HUES64 (cell line): ENCODE results near the gene MOB3A.
"Not testable (repeated sequence)": the region's sequence is repeated elsewhere in the genome, so short reads cannot be mapped to it uniquely, and the experiment has no call there.

Source experiments
- H3K27ac ChIP-seq: 2 replicates; pipeline ENCODE4 v1.7.0; 2013; ENCODE audit warnings: low read depth, low read length, inconsistent platforms
- H3K27me3 ChIP-seq: 2 replicates; pipeline ENCODE4 v1.6.1; 2013; ENCODE audit warnings: mild to moderate bottlenecking, low read length; ENCODE audit not compliant: insufficient read depth
- H3K36me3 ChIP-seq: 2 replicates; pipeline ENCODE4 v1.6.1; 2013; ENCODE audit warnings: mild to moderate bottlenecking, low read length; ENCODE audit not compliant: insufficient read depth
- H3K4me1 ChIP-seq: 2 replicates; pipeline ENCODE4 v1.6.1; 2013; ENCODE audit warnings: mild to moderate bottlenecking, low read length, moderate library complexity; ENCODE audit not compliant: insufficient read depth
- H3K4me3 ChIP-seq: 2 replicates; pipeline ENCODE4 v1.5.1; 2013; ENCODE audit warnings: mild to moderate bottlenecking, low read length, moderate library complexity
- H3K9ac ChIP-seq: 2 replicates; pipeline ENCODE4 v1.6.1; 2013; ENCODE audit warnings: mild to moderate bottlenecking, low read depth, low read length
- H3K9me3 ChIP-seq: 2 replicates; pipeline ENCODE4 v1.6.1; 2013; ENCODE audit warnings: low read depth, low read length; ENCODE audit not compliant: insufficient read depth
- WGBS: fragments of 150-250, 120-280 bp; methylation state at CpG from one replicate; pipeline ENCODE4 v1.1.7; 2013; ENCODE audit warnings: missing lambda C conversion rate; 5-methylcytosine and 5-hydroxymethylcytosine counted together

MOB3A gene

GRCh38 chr19:2086695-2087620 lies 9.2 kb downstream of the MOB3A start:
- not testable (repeated sequence) for H3K27me3 ChIP-seq, H3K4me3 ChIP-seq, H3K27ac ChIP-seq, H3K4me1 ChIP-seq, H3K36me3 ChIP-seq, H3K9ac ChIP-seq, H3K9me3 ChIP-seq
- 94% methylated on average over 13 of the region's 13 CpGs for WGBS

GRCh38 chr19:2084993-2085720 lies 11.0 kb downstream of the MOB3A start:
- H3K36me3 ChIP-seq: no peaks in the 10 kb centered on the region
- H3K9me3 ChIP-seq: no peaks in the 10 kb centered on the region
- H3K27me3 ChIP-seq: no peaks in the 10 kb centered on the region
- H3K4me3 ChIP-seq: no peak overlapping the region
- 90% methylated on average over 28 of the region's 28 CpGs for WGBS
- no peak overlapping the region for H3K9ac ChIP-seq
- H3K4me1 ChIP-seq: 0 out of 2 replicates have a peak, but pooled peaks cover 3% of the 10 kb centered on the region
- no peak overlapping the region for H3K27ac ChIP-seq

- Histone ChIP-seq H3K27ac (no peak overlapping the region), H3K9me3 (no peaks in the 10 kb centered on the region), H3K36me3 (0 out of 2 replicates have a peak, but pooled peaks cover under 1% of the 10 kb centered on the region), H3K4me1 (no peaks in the 10 kb centered on the region), H3K9ac (no peak overlapping the region), H3K27me3 (no peaks in the 10 kb centered on the region), H3K4me3 (no peak overlapping the region)
- WGBS: 93% methylated on average over 20 of the region's 20 CpGs
Measured at GRCh38 chr19:2083174-2083854, 12.8 kb downstream of the MOB3A start.

GRCh38 chr19:2081873-2082810 lies 14.0 kb downstream of the MOB3A start:
- WGBS: 94% methylated on average over 30 of the region's 30 CpGs
- Histone ChIP-seq H3K27me3 (no peaks in the 10 kb centered on the region), H3K4me3 (no peak overlapping the region), H3K36me3 (peaks cover 10% of the 10 kb centered on the region; the same call in 1 of the 2 replicates), H3K4me1 (no peaks in the 10 kb centered on the region), H3K9me3 (no peaks in the 10 kb centered on the region), H3K9ac (no peak overlapping the region), H3K27ac (no peak overlapping the region)

GRCh38 chr19:2080336-2080988 lies 15.7 kb downstream of the MOB3A start:
- no peaks in the 10 kb centered on the region for H3K9me3 ChIP-seq
- no peak overlapping the region for H3K9ac ChIP-seq
- WGBS: 95% methylated on average over 23 of the region's 23 CpGs
- H3K27ac ChIP-seq: no peak overlapping the region
- H3K27me3 ChIP-seq: no peaks in the 10 kb centered on the region
- H3K36me3 ChIP-seq: peaks cover 14% of the 10 kb centered on the region; the same call in 1 of the 2 replicates
- H3K4me3 ChIP-seq: no peak overlapping the region
- H3K4me1 ChIP-seq: no peaks in the 10 kb centered on the region

GRCh38 chr19:2079865-2080301 lies 16.2 kb downstream of the MOB3A start:
- WGBS: 94% methylated on average over 23 of the region's 23 CpGs

GRCh38 chr19:2079076-2079864 lies 16.9 kb downstream of the MOB3A start:
- Histone ChIP-seq H3K4me3 (no peak overlapping the region), H3K4me1 (no peaks in the 10 kb centered on the region), H3K9ac (no peak overlapping the region), H3K9me3 (no peaks in the 10 kb centered on the region), H3K27ac (no peak overlapping the region), H3K27me3 (no peaks in the 10 kb centered on the region), H3K36me3 (peaks cover 14% of the 10 kb centered on the region; the same call in 1 of the 2 replicates)
- WGBS: 96% methylated on average over 32 of the region's 32 CpGs

More at GRCh38 chr19:2079865-2080301, 16.2 kb downstream of the MOB3A start:
- no peak overlapping the region for H3K4me3 ChIP-seq
- no peak overlapping the region for H3K9ac ChIP-seq
- H3K4me1 ChIP-seq: no peaks in the 10 kb centered on the region
- no peaks in the 10 kb centered on the region for H3K27me3 ChIP-seq
- H3K9me3 ChIP-seq: no peaks in the 10 kb centered on the region
- peaks cover 14% of the 10 kb centered on the region; the same call in 1 of the 2 replicates for H3K36me3 ChIP-seq
- no peak overlapping the region for H3K27ac ChIP-seq

- no peaks in the 10 kb centered on the region for H3K4me1 ChIP-seq
Measured at GRCh38 chr19:2077833-2078619, 18.1 kb downstream of the MOB3A start.

GRCh38 chr19:2077398-2077797 lies 18.7 kb downstream of the MOB3A start:
- no peak overlapping the region for H3K9ac ChIP-seq
- H3K9me3 ChIP-seq: no peaks in the 10 kb centered on the region
- H3K36me3 ChIP-seq: peaks cover 20% of the 10 kb centered on the region; the same call in 1 of the 2 replicates
- H3K4me3 ChIP-seq: no peak overlapping the region
- no peaks in the 10 kb centered on the region for H3K4me1 ChIP-seq
- no peak overlapping the region for H3K27ac ChIP-seq
- 95% methylated on average over 7 of the region's 7 CpGs for WGBS
- no peaks in the 10 kb centered on the region for H3K27me3 ChIP-seq

More at GRCh38 chr19:2077833-2078619, 18.1 kb downstream of the MOB3A start:
- Histone ChIP-seq H3K27ac (no peak overlapping the region), H3K27me3 (no peaks in the 10 kb centered on the region), H3K9ac (no peak overlapping the region), H3K9me3 (no peaks in the 10 kb centered on the region), H3K36me3 (peaks cover 16% of the 10 kb centered on the region; the same call in 1 of the 2 replicates), H3K4me3 (no peak overlapping the region)
- WGBS: 96% methylated on average over 44 of the region's 44 CpGs
